MM.1S (cell line): ENCODE measurements around the gene TUBB4B.

Source experiments
- CTCF ChIP-seq: fragments of 300-600 bp; sonication (generic); IDR thresholded peaks from 2 replicates; pipeline ENCODE4 v1.5.1; 2016; ENCODE audit warnings: antibody characterized with exemption, low read length, mixed read lengths
- EZH2phosphoT487 ChIP-seq: fragments of 300-600 bp; sonication (generic); IDR thresholded peaks from 2 replicates; pipeline ENCODE4 v1.6.1; 2018; ENCODE audit warnings: antibody characterized with exemption, low read length

DNA sequence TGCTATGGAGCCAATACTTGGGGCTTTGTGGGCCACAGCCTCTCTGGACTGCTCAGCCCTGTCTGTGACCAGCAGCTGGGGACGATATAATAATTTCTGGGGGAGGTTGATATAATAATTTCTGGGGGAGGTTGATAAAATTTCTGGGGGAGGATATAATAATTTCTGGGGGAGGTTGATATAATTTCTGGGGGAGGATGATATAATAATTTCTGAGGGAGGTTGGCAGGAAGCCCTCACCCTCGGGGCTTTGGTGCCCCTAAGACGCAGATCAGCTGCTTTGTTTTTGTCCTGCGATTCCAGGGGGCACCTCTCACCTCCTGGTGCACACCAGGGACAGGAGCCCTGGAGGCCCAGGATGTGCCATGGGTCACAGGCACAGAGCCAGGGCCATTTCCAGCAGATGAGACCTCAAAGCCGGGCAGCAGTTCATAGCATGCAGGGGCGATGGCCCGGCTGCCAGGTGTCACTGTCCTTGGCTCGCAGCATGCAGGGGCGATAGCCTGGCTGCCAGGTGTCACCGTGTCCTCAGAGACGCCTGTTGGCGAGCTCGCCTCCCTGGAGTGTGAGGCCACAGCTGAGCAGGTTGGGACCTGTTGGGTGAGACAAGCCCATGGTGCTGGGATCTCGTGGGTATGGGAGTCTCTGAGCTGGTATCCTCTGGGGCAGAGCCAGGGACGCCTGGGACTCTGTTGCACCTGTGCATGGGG, 32.7 kb downstream of the TUBB4B start:
- TF ChIP-seq CTCF: no peak
- TF ChIP-seq EZH2phosphoT487: no peak
